GM10266 (cell line): ENCODE results near the gene TFAP2A.

Source experiments
- DNase-seq: peaks from one replicate; pipeline ENCODE4 v3.0.0; 2012; ENCODE audit errors: extremely low spot score
- TF ChIP-seq, protein P1 (sequence below): IDR thresholded peaks from 2 replicates; pipeline ENCODE4 v1.5.1; 2012; ENCODE audit warnings: mild to moderate bottlenecking, low read depth; ENCODE audit not compliant: control insufficient read depth, insufficient read depth; ENCODE audit errors: missing control alignments

Gene TFAP2A

DNA sequence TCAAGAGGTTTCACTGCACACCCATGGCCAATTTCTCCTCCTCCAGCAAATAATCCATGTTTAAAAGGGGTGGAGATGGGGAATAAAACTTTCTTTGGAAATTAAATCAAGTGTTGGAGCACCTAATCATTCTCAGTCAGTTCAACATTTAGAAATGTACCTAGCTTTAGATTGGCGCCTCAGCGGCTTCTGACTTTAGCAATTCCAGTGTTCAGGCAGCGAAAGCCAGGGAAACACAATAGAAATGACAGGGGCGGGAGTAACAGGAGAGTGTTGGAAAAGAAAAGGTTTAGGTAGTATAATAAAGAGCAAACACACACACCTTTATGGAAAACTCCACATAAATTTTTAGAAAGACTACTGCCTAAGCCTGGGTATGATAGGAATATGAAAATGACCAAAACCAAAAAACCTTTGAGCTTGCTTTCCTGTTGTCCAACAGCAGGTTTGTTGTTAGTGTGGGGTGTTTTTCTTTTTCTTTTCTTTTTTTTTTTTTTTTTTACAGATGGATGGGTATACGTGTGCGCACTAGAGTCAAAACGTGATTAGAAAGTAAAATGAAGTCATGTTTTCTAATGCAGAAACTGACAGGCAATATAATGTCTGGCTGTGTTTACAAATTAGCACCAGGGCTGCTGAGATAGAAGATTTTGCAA, 7.7 kb downstream of the TFAP2A start:
- DNase-seq = no peak
- TF ChIP-seq, protein P1, sequence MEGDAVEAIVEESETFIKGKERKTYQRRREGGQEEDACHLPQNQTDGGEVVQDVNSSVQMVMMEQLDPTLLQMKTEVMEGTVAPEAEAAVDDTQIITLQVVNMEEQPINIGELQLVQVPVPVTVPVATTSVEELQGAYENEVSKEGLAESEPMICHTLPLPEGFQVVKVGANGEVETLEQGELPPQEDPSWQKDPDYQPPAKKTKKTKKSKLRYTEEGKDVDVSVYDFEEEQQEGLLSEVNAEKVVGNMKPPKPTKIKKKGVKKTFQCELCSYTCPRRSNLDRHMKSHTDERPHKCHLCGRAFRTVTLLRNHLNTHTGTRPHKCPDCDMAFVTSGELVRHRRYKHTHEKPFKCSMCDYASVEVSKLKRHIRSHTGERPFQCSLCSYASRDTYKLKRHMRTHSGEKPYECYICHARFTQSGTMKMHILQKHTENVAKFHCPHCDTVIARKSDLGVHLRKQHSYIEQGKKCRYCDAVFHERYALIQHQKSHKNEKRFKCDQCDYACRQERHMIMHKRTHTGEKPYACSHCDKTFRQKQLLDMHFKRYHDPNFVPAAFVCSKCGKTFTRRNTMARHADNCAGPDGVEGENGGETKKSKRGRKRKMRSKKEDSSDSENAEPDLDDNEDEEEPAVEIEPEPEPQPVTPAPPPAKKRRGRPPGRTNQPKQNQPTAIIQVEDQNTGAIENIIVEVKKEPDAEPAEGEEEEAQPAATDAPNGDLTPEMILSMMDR = no peak

DNA sequence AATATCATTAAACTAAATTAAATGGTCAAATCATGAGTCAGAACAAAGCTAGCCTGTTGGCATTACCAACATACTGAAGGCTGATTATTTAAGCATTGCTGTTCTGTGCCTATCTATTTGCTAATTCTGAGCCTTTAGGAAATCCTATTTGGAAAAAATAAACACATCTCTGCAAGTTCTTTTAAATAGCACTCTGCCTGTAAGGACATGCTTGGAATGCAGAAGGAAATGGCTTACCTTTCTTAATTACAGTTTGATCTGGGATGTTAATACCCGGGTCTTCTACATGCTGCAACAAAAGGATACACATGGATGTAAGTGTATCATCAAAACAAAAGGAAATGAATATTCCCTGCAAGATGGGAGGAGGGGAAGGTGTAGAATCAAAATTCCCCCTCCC, 8.3 kb downstream of the TFAP2A start:
- DNase-seq = no peak
- TF ChIP-seq, protein P1 = no peak

DNA sequence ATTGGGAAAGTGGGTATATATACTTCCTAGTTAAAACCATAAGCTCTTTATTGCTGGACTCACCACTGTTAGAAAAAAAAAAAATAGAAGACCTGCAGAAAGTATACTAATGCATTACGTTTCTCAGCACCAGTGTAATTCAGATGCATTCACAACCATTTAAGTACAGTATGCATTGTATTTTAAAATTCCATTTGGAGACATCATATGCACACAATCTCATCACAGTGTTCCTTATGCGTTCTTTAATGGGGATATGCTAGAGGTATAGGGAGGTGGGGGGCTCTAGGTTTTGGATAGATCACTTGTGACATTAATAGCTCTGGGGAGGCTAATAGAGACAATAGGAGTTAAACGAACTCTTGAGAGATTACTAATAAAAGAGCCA, 9.4 kb downstream of the TFAP2A start:
- TF ChIP-seq, protein P1 = no peak
- DNase-seq = no peak

DNA sequence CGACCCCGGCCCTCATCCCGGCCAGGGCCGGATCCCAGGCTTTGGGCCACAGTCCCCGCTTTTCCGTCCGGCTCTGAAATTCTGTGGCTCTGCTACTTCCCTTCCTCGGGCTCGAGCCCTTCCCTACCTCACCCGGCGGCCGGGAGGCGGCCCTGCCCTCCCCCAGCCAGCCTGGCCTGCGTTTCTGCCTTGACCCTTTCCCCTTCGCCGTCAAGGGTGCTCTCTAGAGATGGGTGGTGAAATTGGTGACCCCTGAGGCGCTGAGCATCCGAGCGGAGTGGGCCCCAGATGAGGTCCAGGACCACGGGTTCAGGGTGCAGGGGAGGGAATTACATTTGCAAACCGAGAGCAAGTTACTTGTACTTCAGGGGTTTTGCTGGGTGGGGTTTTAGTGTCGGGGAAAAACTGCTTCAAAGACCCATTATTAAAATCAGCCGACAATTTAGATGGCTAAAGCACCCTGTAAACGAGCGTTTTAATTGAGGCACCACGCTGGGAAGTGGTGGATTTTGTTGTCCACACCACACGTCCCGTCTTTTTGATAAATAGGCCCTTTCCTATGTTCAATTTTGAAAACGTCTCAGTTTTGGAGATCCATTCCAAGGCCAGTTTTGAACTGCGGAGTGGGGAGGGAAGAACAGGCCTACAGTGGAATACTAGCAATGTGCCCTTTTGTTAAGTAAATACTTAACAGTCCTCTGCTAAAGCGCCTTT, 9.9 kb downstream of the TFAP2A start:
- DNase-seq = no peak
- TF ChIP-seq, protein P1 = no peak

DNA sequence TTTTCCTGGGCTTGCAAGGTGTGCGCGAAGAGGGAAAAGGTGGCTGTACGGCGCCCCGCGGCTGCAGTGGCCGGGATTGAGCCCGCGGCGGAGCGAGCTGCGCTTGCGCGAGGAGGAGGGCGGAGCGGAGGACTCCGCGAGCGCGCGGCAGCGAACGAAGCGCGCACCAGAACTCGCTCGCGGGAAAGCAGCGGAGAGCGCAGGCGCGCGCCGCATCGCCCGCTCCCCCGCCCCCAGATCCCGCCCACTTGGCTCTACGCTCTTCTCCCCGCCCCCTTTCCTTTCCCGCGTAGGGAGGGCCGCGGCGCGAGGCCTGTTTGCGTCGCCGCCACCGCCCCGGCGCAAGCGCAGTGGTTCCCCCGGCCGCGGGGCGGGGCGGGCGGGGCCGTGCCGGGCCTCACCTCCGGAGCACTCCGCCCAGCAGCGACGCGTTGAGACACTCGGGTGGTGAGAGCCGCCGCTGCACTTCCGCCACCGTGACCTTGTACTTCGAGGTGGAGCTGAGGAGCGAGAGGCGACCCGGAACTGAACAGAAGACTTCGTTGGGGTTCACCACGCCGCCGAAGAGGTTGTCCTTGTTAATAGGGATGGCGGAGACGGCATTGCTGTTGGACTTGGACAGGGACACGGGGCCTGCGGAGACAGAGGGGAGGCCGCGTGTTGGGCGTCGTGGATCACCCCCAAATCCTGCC, 10.6 kb downstream of the TFAP2A start:
- TF ChIP-seq, protein P1 = peak; percentile 63
- peak; percentile 99 for DNase-seq

DNA sequence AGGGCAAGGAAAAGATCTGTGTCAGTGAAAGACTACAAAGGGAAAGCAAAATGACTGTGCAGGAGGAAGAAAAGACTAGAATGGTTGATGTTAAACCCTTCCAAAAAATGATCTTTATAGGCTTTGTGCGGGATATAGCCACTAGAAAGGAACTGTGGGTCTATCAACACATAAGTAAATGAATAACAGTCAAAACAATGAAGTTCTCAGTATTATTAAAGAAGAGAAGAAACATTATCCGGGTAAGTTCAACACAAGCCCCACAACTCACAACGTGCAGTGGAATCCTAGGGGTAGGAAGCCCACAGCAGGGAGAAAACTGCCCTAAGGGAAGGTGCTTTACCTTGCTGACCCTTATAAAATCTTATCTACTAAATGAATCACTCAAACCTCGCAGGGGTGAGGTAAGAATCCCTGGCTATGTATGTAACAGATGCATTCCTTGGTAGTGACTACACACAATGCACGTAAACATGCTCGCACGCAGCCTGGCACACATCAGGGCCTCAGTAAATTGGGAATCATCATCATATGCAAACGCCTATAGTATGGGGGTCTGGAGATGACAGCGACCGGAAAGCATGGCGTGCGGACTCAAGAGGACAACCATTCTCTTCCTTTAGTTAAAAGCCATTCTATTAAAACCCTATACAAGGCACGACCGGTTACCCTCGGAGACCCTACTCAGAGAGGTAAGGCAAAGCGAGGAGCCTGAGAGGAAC, 11.3 kb downstream of the TFAP2A start:
- TF ChIP-seq, protein P1 = no peak
- DNase-seq = no peak
